Choroid plexus epithelial cell (primary cell): ENCODE results near the gene SUSD6.

Experiments
- DNase-seq: peaks from one replicate; pipeline ENCODE4 v3.0.0-alpha.2; 2010; ENCODE audit warnings: low read depth
- H3K4me3 ChIP-seq: 2 replicates; pipeline ENCODE4 v1.5.1; 2011; ENCODE audit warnings: low read depth, mild to moderate bottlenecking, control low read depth, low read length, moderate library complexity
- TF ChIP-seq, protein P1 (sequence below): conservative IDR thresholded peaks from 2 replicates; pipeline ENCODE4 v1.5.1; 2011; ENCODE audit warnings: low read depth, mild to moderate bottlenecking, control low read depth, inconsistent platforms, low read length, moderate library complexity

The SUSD6 gene

DNA sequence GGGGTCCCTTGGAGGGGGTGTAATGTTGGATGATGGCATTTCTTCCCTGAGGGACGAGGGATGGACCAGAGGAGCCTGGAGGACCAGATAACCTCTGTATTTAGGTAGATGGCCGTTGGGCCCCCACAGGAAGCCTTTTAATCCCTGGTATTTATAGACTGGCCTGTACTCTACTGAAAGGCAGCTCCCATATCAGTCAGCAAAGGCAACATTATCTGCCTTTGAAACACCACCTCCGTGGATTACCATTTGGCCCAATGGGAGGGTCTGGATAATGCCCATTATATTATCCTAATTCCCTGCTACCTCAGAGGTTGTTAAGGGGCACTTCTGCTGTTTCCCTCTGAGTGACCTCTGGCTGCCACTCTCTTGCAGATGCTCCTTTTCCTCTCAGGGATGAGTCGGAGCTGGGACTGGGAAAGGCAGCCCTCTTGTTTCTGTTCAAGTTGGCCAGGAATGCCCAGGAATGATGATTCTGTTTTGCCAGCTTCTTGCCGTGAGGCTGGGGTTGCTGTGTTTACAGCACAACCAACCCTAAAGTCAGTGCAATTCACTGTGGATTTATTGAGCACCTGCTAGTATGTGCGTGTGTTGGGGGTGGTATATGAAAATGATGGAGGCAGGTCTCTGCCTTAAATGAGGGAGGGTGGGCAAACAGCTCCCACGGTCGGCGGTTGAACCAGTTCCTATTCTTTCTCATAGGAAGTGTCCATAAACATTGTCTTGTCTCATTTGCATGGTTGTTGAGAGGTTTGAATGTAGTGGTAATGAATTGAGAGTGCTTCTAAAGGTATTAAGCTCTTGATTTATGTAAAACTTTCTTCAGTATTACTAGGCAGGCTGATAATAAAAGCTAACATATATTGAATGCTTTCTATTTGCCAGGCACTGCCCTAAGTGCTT is 18.1 kb downstream of the SUSD6 start:
- TF ChIP-seq, protein P1, sequence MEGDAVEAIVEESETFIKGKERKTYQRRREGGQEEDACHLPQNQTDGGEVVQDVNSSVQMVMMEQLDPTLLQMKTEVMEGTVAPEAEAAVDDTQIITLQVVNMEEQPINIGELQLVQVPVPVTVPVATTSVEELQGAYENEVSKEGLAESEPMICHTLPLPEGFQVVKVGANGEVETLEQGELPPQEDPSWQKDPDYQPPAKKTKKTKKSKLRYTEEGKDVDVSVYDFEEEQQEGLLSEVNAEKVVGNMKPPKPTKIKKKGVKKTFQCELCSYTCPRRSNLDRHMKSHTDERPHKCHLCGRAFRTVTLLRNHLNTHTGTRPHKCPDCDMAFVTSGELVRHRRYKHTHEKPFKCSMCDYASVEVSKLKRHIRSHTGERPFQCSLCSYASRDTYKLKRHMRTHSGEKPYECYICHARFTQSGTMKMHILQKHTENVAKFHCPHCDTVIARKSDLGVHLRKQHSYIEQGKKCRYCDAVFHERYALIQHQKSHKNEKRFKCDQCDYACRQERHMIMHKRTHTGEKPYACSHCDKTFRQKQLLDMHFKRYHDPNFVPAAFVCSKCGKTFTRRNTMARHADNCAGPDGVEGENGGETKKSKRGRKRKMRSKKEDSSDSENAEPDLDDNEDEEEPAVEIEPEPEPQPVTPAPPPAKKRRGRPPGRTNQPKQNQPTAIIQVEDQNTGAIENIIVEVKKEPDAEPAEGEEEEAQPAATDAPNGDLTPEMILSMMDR, result no peak
- H3K4me3 ChIP-seq, result no peak overlapping the region
- no peak for DNase-seq

DNA sequence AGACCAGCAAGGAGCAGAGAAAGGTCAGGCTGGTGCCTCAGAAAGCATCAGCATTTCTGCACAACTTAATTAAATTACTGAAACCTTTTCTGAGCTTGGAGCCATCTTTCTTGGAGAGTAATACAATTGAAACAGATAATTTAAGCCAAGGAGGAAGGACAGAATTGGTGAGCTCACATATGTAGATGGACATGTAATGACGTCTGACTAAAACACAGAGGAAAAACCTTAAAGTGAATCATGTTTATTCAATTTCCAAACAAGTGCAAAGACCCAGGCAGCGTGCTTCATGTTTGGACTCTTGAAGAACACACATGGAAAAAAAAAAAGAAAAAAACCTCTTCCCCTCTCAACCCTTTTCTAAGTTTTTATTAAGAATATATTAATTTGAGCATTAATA is 19.0 kb downstream of the SUSD6 start:
- H3K4me3 ChIP-seq, result no peak overlapping the region
- TF ChIP-seq, protein P1, result no peak
- DNase-seq, result no peak

DNA sequence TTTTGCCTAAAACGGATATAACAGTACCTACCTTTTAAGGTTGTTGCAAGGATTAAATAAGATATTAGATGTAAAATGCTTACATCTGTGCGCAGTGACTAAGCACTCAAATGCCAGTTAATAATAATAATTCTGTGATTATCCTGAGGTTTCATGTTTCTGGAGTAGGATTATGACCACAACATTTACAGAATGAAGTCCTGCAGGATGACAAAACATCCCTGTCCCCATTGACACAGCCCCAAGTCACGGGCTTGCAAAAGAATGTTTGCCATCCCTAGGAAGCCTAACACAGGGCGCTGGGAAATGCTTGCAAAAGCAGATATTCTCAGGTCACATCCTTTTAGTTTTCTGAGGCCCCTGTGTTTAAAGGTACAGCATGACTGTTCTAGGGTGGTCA is 20.1 kb downstream of the SUSD6 start:
- TF ChIP-seq, protein P1, result no peak
- peak; percentile 42 for DNase-seq
- H3K4me3 ChIP-seq, result no peak overlapping the region

DNA sequence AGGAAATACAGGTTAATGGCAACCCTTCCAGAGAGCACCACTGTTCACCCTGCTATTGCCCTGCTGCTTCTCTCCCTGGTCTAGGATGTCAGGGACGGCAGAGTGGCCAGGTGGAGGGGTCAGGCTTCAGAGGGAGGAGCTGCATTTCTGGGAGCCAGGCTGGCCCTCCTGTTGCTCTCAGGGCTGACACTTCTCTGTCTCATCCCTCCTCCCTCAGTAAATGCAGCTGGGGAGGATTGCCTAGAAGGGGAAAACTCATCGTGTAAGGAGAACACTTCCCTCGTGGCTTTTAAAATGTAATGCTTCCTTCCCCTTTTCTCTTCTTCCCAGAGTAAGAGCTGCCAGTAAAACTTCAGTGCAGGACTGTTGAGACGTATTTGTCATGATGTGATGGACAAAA is 20.8 kb downstream of the SUSD6 start:
- TF ChIP-seq, protein P1, result no peak
- no peak overlapping the region for H3K4me3 ChIP-seq
- no peak for DNase-seq

DNA sequence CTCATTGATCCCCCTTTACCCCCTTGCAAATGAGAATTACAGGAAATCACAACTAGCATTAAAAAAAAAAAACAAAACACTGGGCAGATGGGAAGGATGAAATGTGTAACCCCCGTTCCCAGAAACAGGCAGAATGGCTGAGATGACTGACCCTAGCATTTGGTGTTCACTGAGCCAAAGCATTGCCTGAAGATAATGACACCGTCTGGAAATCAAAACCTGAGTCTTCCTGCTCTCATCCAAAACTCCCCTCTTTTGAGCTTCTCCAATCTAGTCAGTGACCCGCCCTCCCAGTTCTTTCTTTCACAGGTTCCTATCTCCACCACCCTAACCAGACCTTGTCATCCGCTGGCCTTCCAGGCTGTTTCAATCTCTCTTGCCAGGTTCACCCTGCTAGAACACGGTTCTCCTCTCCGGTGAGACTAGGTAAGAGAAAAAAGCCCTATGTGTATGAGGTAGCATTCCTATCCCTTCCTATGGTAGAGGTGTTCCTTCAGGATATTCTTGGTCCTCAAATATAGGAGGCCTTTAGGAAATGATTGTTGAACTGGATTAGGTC is 21.3 kb downstream of the SUSD6 start:
- H3K4me3 ChIP-seq, result no peak overlapping the region
- DNase-seq, result no peak
- TF ChIP-seq, protein P1, result no peak

DNA sequence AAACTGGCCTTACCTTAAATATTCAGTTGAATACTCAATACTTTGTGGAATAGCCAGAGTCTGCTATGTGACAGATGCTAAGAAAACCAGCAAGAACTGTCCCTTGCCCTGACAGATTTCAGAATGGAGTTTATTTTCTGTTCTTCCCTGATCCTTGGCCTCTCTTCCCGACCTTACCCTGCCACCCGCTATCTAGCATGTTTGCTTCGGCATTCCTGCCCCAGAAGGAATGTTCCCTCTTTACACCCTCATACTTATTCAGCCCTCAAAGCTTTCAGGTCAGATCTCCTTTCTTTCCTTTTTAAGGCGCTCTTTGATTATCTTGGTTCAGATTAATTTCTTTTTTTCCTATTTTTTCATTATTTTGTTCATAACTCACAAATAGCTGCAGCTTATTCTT is 21.8 kb downstream of the SUSD6 start:
- DNase-seq, result no peak
- H3K4me3 ChIP-seq, result no peak overlapping the region
- TF ChIP-seq, protein P1, result no peak

DNA sequence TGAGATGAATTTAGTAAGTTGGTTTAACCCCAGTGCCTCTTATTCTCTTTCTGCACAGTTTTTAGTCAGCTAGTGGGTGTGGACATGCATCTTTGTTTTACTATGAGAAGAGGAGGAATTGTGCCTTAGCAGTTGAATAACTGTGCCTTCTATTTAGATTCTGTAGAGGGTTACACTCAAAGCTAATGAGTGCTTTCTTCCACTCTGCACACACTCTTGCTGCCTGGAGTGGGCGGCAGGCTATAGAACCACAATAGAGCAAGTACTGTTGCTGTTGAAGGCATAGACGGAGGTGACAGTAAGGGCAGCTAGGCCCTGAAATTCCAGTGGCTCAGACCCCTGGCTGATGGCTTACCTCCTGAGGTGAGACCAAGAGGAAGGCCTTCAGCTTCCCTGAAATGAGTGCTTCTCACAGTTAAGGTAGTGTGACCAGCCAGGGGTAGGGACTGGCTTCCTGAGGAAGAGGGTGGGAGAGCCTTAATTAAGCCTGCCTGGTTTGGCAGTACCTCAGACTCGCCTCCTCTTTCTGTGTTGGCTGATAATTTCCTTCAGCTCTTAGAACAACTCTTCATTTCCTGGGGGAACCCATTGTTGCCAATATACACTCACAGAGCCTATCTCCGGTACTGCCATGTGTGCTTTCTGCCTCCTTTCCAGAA is 24.7 kb downstream of the SUSD6 start:
- H3K4me3 ChIP-seq, result no peak overlapping the region
- DNase-seq, result no peak
- TF ChIP-seq, protein P1, result no peak
